B cell (primary cell): ENCODE measurements around the gene GLOD5. TPM values are rescaled to one million over a fixed set of nuclear protein-coding genes. Genes with fewer than 3 reads are reported as not detected.
A peak's percentile ranks its signal among the peaks of the same experiment; 100 is the strongest.

ENCODE experiments used
- ATAC-seq: fragments of 200-7000 bp; cut with Tn5 transposase; one replicate; pipeline ENCODE4 v1.10.0; 2021; ENCODE audit warnings: low read depth, mild to moderate bottlenecking, moderate number of reproducible peaks, moderate library complexity
- CTCF ChIA-PET: fragments of 350-600 bp; sonication (Branson Sonifier 250); formaldehyde crosslinking; loops from one replicate; lab custom pipeline; 2021; ENCODE audit warnings: antibody characterized with exemption, inconsistent platforms; lab: Charles Lee
- POLR2A ChIA-PET: fragments of 350-600 bp; sonication (Branson Sonifier 250); formaldehyde crosslinking; loops from one replicate; lab custom pipeline; 2021; ENCODE audit warnings: antibody characterized with exemption; lab: Charles Lee
- DNase-seq: peaks from one replicate; pipeline ENCODE4 v3.0.0; 2013
- H2AFZ ChIP-seq: 2 replicates; pipeline ENCODE4 v1.6.1; 2012; ENCODE audit warnings: mild to moderate bottlenecking, low read depth, low read length; ENCODE audit not compliant: insufficient read depth, poor library complexity, severe bottlenecking
- H3K27ac ChIP-seq, 2 donors: 1 replicate in 1 of 2; 2 replicates in 1 of 2; pipeline ENCODE4 v1.5.1; 2012 to 2013; ENCODE audit warnings: low read length in 2 of 2, mild to moderate bottlenecking in 2 of 2, moderate library complexity in 1 of 2
- H3K27me3 ChIP-seq, 4 experiments: fragments of 200-600 bp in 1 of 4; sonication (generic) in 1 of 4; replicated peaks in 1 of 4; 1 replicate in 2 of 4; 2 replicates in 2 of 4; pipeline versions ENCODE4 v1.6.1 to v1.7.0; 2013 to 2016; ENCODE audit warnings: low read length in 3 of 4, mild to moderate bottlenecking in 2 of 4, mixed read lengths in 1 of 4, moderate library complexity in 1 of 4; ENCODE audit not compliant: insufficient read depth in 4 of 4, control insufficient read depth in 3 of 4; ENCODE audit errors: control extremely low read depth in 1 of 4
- H3K36me3 ChIP-seq, 2 experiments: replicated peaks in 1 of 2; 1 replicate in 1 of 2; 2 replicates in 1 of 2; pipeline versions ENCODE4 v1.6.1 to v1.7.1; 2013; ENCODE audit warnings: low read length in 1 of 2; ENCODE audit not compliant: insufficient read depth in 2 of 2, control insufficient read depth in 1 of 2; ENCODE audit errors: control extremely low read depth in 1 of 2, extremely low read depth in 1 of 2
- H3K4me1 ChIP-seq, 2 donors: fragments of 200-600 bp in 1 of 2; sonication (generic) in 1 of 2; 1 replicate in 1 of 2; 2 replicates in 1 of 2; pipeline versions ENCODE4 v1.5.1 to v1.6.1; 2013 to 2017; ENCODE audit warnings: low read length in 2 of 2; ENCODE audit not compliant: control insufficient read depth in 2 of 2, insufficient read depth in 2 of 2
- H3K4me2 ChIP-seq: replicated peaks from 2 replicates; pipeline ENCODE3; 2012; ENCODE audit warnings: mild to moderate bottlenecking, low read depth, low read length; ENCODE audit not compliant: poor library complexity, severe bottlenecking
- H3K4me3 ChIP-seq, 5 experiments: fragments of 200-600 bp in 1 of 5; sonication (generic) in 1 of 5; 1 replicate in 3 of 5; 2 replicates in 2 of 5; pipeline versions ENCODE4 v1.5.1 to v1.7.0; 2011 to 2016; ENCODE audit warnings: low read length in 4 of 5, mild to moderate bottlenecking in 4 of 5, low read depth in 2 of 5, control low read depth in 1 of 5, moderate library complexity in 1 of 5; ENCODE audit not compliant: insufficient read depth in 1 of 5; ENCODE audit errors: control extremely low read depth in 1 of 5, extremely low read depth in 1 of 5
- H3K79me2 ChIP-seq: fragments of 200-600 bp; sonication (generic); one replicate; pipeline ENCODE4 v1.6.0; 2016; ENCODE audit warnings: low read length; ENCODE audit not compliant: control insufficient read depth, insufficient read depth
- H3K9ac ChIP-seq: fragments of 200-600 bp; sonication (generic); 2 replicates; pipeline ENCODE4 v1.6.1; 2017; ENCODE audit warnings: mild to moderate bottlenecking, low read length, moderate library complexity
- H3K9me3 ChIP-seq, 3 donors: one replicate each; pipeline versions ENCODE4 v1.6.1 to v1.7.1; 2013; ENCODE audit warnings: low read length in 2 of 3; ENCODE audit not compliant: control insufficient read depth in 2 of 3, insufficient read depth in 1 of 3; ENCODE audit errors: control extremely low read depth in 1 of 3
- H4K20me1 ChIP-seq: 2 replicates; pipeline ENCODE4 v1.6.0; 2012; ENCODE audit warnings: mild to moderate bottlenecking, low read length; ENCODE audit not compliant: insufficient read depth, control insufficient read depth, poor library complexity, severe bottlenecking
- H3K27ac Mint-ChIP-seq: one replicate; pipeline ENCODE4 v1.8.0; 2021; ENCODE audit warnings: mixed read lengths
- H3K27me3 Mint-ChIP-seq: one replicate; pipeline ENCODE4 v1.8.0; 2021; ENCODE audit warnings: mixed read lengths
- H3K4me1 Mint-ChIP-seq: one replicate; pipeline ENCODE4 v1.8.0; 2021; ENCODE audit warnings: mixed read lengths
- H3K4me3 Mint-ChIP-seq: one replicate; pipeline ENCODE4 v1.8.0; 2021; ENCODE audit warnings: mixed read lengths
- H3K9me3 Mint-ChIP-seq: one replicate; pipeline ENCODE4 v1.8.0; 2022; ENCODE audit warnings: mixed read lengths; ENCODE audit not compliant: insufficient read depth
- CTCF ChIP-seq: fragments of 200-600 bp; IDR thresholded peaks from one replicate; pipeline ENCODE4 v1.8.0; 2022; ENCODE audit warnings: antibody characterized with exemption, mild to moderate bottlenecking
- EZH2 ChIP-seq: IDR thresholded peaks from 2 replicates; pipeline ENCODE4 v1.6.1; 2012; ENCODE audit warnings: borderline replicate concordance, low read depth, mild to moderate bottlenecking, moderate library complexity, low read length; ENCODE audit not compliant: insufficient read depth, poor library complexity, severe bottlenecking
- WGBS: methylation state at CpG from one replicate; pipeline ENCODE4 v1.1.5; 2013; ENCODE audit warnings: missing lambda C conversion rate; ENCODE audit not compliant: insufficient coverage; 5-methylcytosine and 5-hydroxymethylcytosine counted together
- intact Hi-C: fragments of 100-400 bp; cut with micrococcal nuclease; formaldehyde crosslinking; loops from one replicate; pipeline ENCODE4 v1.10.0; 2022
- polyA plus RNA-seq: library from polyadenylated mRNA; depleted of rRNA; stranded (reverse); fragments of >200 nt; gene quantifications from 2 replicates; pipeline ENCODE4 v1.2.3, GENCODE V29; 2012
- total RNA-seq, 2 donors: library from RNA; stranded (reverse); fragments of 120-200 nt in 1 of 2; gene quantifications; 1 replicate in 1 of 2; 2 replicates in 1 of 2; pipeline versions ENCODE4 v1.2.3 to v1.2.4, GENCODE V29; 2013 to 2022

GLOD5 gene
- total and polyA plus RNA-seq, 2 donors (not counting 1 experiment from before 2014, with no cell fraction given), result not detected

- no peaks in the 10 kb centered on the region for H3K9me3 ChIP-seq
- no peaks in the 10 kb centered on the region for H3K27me3 ChIP-seq
- peak overlapping the region; percentile 74 for H3K9ac ChIP-seq
- no peaks in the 10 kb centered on the region for H3K36me3 ChIP-seq
- H3K4me1 Mint-ChIP-seq, result peaks cover 13% of the 10 kb centered on the region
- H3K27ac Mint-ChIP-seq, result peak overlapping the region; percentile 96
- peak overlapping the region in 4 of 5 experiments; percentile 31 to 75 (median 66) for H3K4me3 ChIP-seq
- CTCF ChIA-PET, result interaction anchor here (1.4 kb wide), 1 partner anchor 89 kb away, joined by 5 read pairs; no protein-coding TSS in a partner anchor
- H3K4me3 Mint-ChIP-seq, result peak overlapping the region; percentile 98
- no peaks in the 10 kb centered on the region for H3K79me2 ChIP-seq
- DNase-seq (no peak), ATAC-seq (no peak)
- WGBS, result 0% methylated on average over 8 of the region's 10 CpGs
- intact Hi-C loops, result loop anchor here (1.0 to 5.0 kb wide), 7 partner anchors 41 to 306 kb away; partner anchors contain the start of genes FTSJ1, HDAC6, SUV39H1 and TFE3
- H2AFZ ChIP-seq, result peak overlapping the region; percentile 74
- H3K27ac ChIP-seq, result no peak overlapping the region
- no peaks in the 10 kb centered on the region for H3K27me3 Mint-ChIP-seq
- TF ChIP-seq CTCF (no peak), EZH2 (no peak)
- H3K4me2 ChIP-seq, result peak overlapping the region; percentile 71
- no peaks in the 10 kb centered on the region for H4K20me1 ChIP-seq
- POLR2A ChIA-PET, result interaction anchor here (0.6 to 1.9 kb wide), 7 partner anchors 40 to 229 kb away, joined by 3 to 9 read pairs (median 4); partner anchors contain the start of genes HDAC6, SUV39H1 and WAS
- H3K4me1 ChIP-seq, result peaks cover 0 to 15% of the 10 kb centered on the region in 2 donors
- H3K9me3 Mint-ChIP-seq, result no peaks in the 10 kb centered on the region
Observed at GRCh38 chrX:48736878-48737212, 24.7 kb upstream of the GLOD5 start.

GRCh38 chrX:48737213-48737938 is 24.2 kb upstream of the GLOD5 start:
- Mint-ChIP-seq H3K9me3 (no peaks in the 10 kb centered on the region), H3K27ac (peak overlapping the region; percentile 96), H3K4me3 (peak overlapping the region; percentile 98), H3K27me3 (no peaks in the 10 kb centered on the region), H3K4me1 (peaks cover 13% of the 10 kb centered on the region)
- peak overlapping the region; percentile 85 to 91 for H3K27ac ChIP-seq
- 0% methylated on average over 35 of the region's 48 CpGs for WGBS
- DNase-seq, result peak; percentile 94
- no peaks in the 10 kb centered on the region for H3K36me3 ChIP-seq
- peak overlapping the region; percentile 74 for H2AFZ ChIP-seq
- intact Hi-C loops, result loop anchor here (1.0 to 5.0 kb wide), 7 partner anchors 41 to 305 kb away; partner anchors contain the start of genes FTSJ1, HDAC6, SUV39H1 and TFE3
- H3K4me3 ChIP-seq, result peak overlapping the region; percentile 15 to 75 (median 67)
- ChIA-PET POLR2A (interaction anchor here (0.6 to 1.9 kb wide), 7 partner anchors 41 to 230 kb away, joined by 3 to 9 read pairs (median 4); partner anchors contain the start of genes HDAC6, SUV39H1 and WAS), CTCF (interaction anchor here (1.4 kb wide), 1 partner anchor 89 kb away, joined by 5 read pairs; no protein-coding TSS in a partner anchor)
- peaks cover 0 to 15% of the 10 kb centered on the region in 2 donors for H3K4me1 ChIP-seq
- no peaks in the 10 kb centered on the region for H4K20me1 ChIP-seq
- no peaks in the 10 kb centered on the region for H3K9me3 ChIP-seq
- peak; percentile 98 for ATAC-seq
- H3K27me3 ChIP-seq, result no peaks in the 10 kb centered on the region
- H3K4me2 ChIP-seq, result peak overlapping the region; percentile 71
- TF ChIP-seq CTCF, result no peak
- TF ChIP-seq EZH2, result no peak
- H3K79me2 ChIP-seq, result no peaks in the 10 kb centered on the region
- H3K9ac ChIP-seq, result peak overlapping the region; percentile 74
